NCI-H128 (cell line): Measurements from ENCODE around the gene TDRD10.

Experiments
- DNase-seq: peaks from one replicate; lab custom pipeline; 2025; ENCODE audit not compliant: unreplicated experiment; lab: John Stamatoyannopoulos, UW

TDRD10 gene, protein sequence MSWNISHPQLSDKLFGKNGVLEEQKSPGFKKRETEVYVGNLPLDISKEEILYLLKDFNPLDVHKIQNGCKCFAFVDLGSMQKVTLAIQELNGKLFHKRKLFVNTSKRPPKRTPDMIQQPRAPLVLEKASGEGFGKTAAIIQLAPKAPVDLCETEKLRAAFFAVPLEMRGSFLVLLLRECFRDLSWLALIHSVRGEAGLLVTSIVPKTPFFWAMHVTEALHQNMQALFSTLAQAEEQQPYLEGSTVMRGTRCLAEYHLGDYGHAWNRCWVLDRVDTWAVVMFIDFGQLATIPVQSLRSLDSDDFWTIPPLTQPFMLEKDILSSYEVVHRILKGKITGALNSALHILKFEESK

GRCh38 chr1:154502066-154502743, at the start of gene TDRD10, which contains the start of gene SHE:
Gene TDRD10 (plus strand): TSS chr1:154502219. CDS start chr1:154506904, 4,685 bp downstream.
Gene SHE (minus strand): TSS chr1:154502412. CDS start chr1:154502026, 386 bp downstream.
- DNase-seq, result no peak

GRCh38 chr1:154453161-154453560, 48.9 kb upstream of the TDRD10 start:
- no peak for DNase-seq

DNA sequence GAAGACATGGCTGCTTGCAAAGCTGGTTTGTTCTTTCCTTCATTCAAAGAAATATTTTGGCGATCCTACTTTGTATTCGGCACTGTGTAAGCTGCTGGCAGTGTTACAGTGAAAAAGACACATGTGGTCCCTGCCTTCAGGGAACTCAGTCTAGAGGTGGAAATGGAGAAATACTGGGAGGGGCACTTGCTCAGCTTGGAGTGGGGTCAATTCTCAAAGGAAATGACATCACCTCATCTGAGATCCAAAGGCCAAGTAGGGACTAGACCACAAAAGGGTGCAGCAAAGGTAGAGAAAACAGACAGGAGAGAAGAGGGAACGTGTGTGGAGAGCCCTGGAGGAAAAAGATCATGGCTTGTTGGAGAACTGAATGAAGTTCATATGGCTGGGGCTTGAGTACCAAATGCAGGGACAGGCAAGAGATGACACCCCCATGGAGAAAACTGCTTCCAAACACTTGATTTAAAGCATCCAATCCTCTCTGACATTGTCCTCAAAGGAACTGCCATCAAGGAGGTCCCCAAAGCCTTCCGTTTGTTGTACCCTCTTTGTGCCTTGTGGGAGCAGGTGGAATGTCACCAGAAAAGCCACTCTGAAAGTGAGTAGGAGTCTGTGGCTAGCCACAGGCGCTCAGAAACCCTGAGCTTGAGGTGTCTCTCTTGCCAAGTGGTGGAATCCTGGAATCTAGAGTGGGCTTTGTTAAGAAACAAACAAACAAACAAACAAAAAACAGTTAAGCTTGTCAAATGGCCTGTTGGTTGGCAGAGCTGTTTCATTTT, 48.3 kb upstream of the TDRD10 start:
- DNase-seq, result no peak

DNA sequence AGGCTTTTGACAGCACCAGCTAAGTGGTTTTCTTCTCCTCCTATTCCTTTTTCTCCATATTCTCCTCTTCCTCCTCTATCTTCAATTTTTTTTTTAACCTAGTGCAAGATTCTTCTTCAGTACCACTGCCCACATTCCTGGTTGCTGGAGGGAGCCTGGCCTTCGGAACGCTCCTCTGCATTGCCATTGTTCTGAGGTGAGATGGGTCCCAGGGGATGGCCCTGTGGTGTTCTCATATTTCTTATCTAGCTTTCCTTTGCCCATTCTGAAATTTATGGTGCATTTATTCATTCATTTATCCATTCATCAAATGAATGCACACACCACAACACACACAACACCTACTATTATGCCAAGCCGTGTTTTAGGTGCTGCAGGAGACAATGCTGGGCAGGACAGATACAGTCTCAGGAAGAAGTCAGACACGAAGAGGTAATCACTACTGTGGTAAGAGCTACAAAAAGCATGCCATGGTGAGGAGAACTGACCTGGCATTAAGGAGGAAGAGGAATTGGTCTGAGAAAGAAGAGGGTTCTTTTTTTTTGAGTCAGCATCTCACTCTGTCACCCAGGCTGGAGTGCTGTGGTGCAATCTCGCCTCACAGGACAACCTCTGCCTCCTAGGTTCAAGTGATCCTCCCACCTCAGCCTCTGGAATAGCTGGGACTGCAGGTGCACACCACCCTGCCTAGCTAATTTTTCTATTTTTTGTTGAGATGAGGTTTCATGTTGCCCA, 47.5 kb upstream of the TDRD10 start:
- DNase-seq, result no peak

GRCh38 chr1:154456631-154457030, 45.4 kb upstream of the TDRD10 start:
- DNase-seq, result no peak

DNA sequence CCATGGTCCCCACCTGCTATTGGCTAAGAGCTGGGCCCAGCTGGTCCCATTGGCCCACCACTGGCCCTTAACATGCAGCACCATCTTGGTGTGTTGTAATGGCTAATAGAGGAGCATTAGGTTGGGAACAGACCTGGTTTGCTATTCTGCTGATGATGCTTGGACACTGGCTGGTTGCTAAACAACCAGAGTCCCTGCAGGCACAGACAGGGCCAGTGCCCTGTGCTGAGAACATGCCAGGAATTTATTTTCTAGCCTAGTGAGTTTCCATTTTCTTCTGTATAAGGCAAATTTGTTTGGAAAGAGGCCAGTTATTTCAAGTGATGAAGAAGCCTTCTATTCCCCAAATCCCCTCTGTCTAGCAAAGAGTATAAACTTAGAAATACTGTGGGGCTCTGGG, 42.9 kb upstream of the TDRD10 start:
- no peak for DNase-seq

DNA sequence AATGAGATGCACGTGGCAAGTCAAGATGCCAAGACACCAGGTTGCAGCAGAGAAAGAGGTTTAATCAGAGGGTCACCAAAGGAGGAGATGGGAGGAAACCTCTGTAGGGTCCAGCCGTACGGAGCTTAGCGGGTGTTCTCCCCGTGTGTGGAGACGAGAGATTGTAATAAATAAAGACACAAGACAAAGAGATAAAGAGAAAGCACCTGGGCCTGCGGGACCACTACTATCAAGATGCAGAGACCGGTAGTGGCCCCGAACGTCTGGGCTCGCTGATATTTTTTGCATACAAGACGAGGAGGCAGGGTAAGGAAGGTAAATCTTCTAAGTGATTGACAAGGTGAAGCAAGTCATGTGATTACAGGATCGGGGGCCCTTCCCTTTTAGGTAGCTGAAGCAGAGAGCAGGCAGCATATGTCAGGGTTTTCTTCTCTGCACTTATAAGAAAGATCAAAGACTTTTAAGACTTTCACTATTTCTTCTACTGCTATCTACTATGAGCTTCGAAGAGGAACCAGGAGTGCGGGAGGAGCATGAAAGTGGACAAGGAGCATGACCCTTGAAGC, 41.2 kb upstream of the TDRD10 start:
- DNase-seq, result no peak

GRCh38 chr1:154463512-154463990, 38.5 kb upstream of the TDRD10 start:
- no peak for DNase-seq

GRCh38 chr1:154465621-154466195, 36.3 kb upstream of the TDRD10 start:
- no peak for DNase-seq

- no peak for DNase-seq
Measured at GRCh38 chr1:154466206-154466605, 35.8 kb upstream of the TDRD10 start.

DNA sequence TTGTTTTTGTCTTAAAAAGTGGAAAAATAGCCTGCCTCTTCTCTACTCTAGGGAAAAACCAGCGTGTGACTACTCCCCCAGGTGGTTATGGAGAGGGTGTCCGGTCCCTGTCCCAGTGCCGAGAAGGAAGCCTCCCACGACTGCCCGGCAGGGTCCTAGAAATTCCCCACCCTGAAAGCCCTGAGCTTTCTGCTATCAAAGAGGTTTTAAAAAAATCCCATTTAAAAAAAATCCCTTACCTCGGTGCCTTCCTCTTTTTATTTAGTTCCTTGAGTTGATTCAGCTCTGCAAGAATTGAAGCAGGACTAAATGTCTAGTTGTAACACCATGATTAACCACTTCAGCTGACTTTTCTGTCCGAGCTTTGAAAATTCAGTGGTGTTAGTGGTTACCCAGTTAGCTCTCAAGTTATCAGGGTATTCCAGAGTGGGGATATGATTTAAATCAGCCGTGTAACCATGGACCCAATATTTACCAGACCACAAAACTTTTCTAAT, 35.0 kb upstream of the TDRD10 start:
- no peak for DNase-seq

- DNase-seq, result no peak
Measured at GRCh38 chr1:154467434-154468102, 34.5 kb upstream of the TDRD10 start.

DNA sequence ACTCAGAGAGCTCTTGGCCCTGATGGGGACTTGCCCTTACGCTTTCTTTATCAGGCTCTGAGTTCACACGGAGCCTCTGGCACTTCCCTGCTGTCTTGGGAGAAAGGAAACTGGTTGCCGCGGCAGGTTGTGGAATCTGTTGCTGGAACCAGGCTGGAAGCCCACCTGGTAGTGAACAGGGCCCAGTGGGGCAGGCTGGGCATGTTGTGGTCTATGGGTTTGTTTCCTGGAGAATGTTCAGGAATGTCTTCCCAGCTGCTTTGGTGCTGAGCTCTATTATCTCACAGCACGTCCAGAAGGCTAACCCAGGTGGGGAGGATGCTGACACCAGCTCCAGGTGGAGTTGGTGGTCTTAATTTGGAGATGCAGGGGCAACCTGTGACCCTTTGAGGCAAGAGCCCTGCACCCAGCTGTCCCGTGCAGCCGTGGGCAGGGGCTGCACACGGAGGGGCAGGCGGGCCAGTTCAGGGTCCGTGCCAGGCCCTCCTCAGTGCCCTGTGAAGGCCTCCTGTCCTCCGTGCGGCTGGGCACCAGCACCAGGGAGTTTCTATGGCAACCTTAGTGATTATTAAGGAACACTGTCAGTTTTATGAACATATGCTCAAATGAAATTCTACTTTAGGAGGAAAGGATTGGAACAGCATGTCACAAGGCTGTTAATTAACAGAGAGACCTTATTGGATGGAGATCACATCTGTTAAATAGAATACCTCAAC, 33.3 kb upstream of the TDRD10 start:
- no peak for DNase-seq

- DNase-seq, result no peak
Measured at GRCh38 chr1:154469844-154470560, 32.0 kb upstream of the TDRD10 start.

- no peak for DNase-seq
Measured at GRCh38 chr1:154471304-154471703, 30.7 kb upstream of the TDRD10 start.

GRCh38 chr1:154474802-154475201, 27.2 kb upstream of the TDRD10 start:
- no peak for DNase-seq

DNA sequence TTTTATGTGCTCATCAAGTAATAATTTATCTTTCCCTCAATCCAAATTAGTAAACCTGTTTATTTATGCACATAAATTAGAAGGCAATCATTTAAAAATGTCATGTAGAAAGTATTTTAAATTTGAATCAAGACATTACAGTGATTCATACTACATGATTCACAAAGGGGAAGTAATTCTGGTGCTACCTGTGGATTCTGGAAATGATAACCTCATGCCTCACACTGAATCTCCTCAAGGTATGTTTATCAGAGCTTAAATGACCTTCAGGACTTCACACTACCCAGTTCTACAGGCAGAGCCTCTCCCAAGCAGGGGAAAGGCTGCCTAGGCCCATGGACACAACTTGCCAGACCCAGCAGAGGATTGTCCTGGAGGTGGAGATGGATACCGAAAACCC, 25.2 kb upstream of the TDRD10 start:
- DNase-seq, result no peak

- no peak for DNase-seq
Measured at GRCh38 chr1:154478013-154478412, 24.0 kb upstream of the TDRD10 start.
